ENCODE results near the gene SEZ6.

The SEZ6 gene

GRCh38 chr17:28954886-28955285 lies 50.9 kb downstream of the SEZ6 start:
- DNase-seq (ENCODE audit: low read depth): no peak

GRCh38 chr17:28953444-28954118 lies 52.3 kb downstream of the SEZ6 start:
- no peak for DNase-seq (ENCODE audit: low read depth)

- DNase-seq (ENCODE audit: low read depth): peak; percentile 100
Observed at GRCh38 chr17:28951991-28952975, 53.5 kb downstream of the SEZ6 start.

- peak; percentile 100 for DNase-seq (ENCODE audit: low read depth)
Observed at GRCh38 chr17:28951428-28951990, 54.3 kb downstream of the SEZ6 start, which contains the start of gene PHF12. Gene PHF12, minus strand, starts transcription at chr17:28951518. Its CDS starts 558 bp downstream, at chr17:28950960.

GRCh38 chr17:28950752-28951427 lies 54.9 kb downstream of the SEZ6 start:
- DNase-seq (ENCODE audit: low read depth): no peak

GRCh38 chr17:28950017-28950751 lies 55.6 kb downstream of the SEZ6 start:
- DNase-seq (ENCODE audit: low read depth): no peak

- DNase-seq (ENCODE audit: low read depth): no peak
Observed at GRCh38 chr17:28949185-28950016, 56.4 kb downstream of the SEZ6 start.

GRCh38 chr17:28948873-28949184 lies 57.0 kb downstream of the SEZ6 start:
- DNase-seq (ENCODE audit: low read depth): no peak

- no peak for DNase-seq (ENCODE audit: low read depth)
Observed at GRCh38 chr17:28948342-28948741, 57.5 kb downstream of the SEZ6 start.

GRCh38 chr17:28947639-28948038 lies 58.2 kb downstream of the SEZ6 start:
- DNase-seq (ENCODE audit: low read depth): no peak

GRCh38 chr17:28946239-28946638 lies 59.6 kb downstream of the SEZ6 start:
- peak; percentile 59 for DNase-seq (ENCODE audit: low read depth)

- no peak for DNase-seq (ENCODE audit: low read depth)
Observed at GRCh38 chr17:28944862-28945741, 60.7 kb downstream of the SEZ6 start.

- DNase-seq (ENCODE audit: low read depth): no peak
Observed at GRCh38 chr17:28944343-28944742, 61.5 kb downstream of the SEZ6 start.

- DNase-seq (ENCODE audit: low read depth): no peak
Observed at GRCh38 chr17:28942925-28943324, 62.9 kb downstream of the SEZ6 start.

- DNase-seq (ENCODE audit: low read depth): no peak
Observed at GRCh38 chr17:28941251-28941650, 64.6 kb downstream of the SEZ6 start.

- DNase-seq (ENCODE audit: low read depth): no peak
Observed at GRCh38 chr17:28940675-28941074, 65.2 kb downstream of the SEZ6 start.

GRCh38 chr17:28940142-28940541 lies 65.7 kb downstream of the SEZ6 start:
- no peak for DNase-seq (ENCODE audit: low read depth)

GRCh38 chr17:28938552-28938951 lies 67.3 kb downstream of the SEZ6 start:
- no peak for DNase-seq (ENCODE audit: low read depth)

GRCh38 chr17:28937044-28937729 lies 68.6 kb downstream of the SEZ6 start:
- peak; percentile 22 for DNase-seq (ENCODE audit: low read depth)
